Prostate gland (tissue), 2 donors: ENCODE measurements around the gene COX7B. TPM values are rescaled to one million over a fixed set of nuclear protein-coding genes. Genes with fewer than 3 reads are reported as not detected.
"Not testable (repeated sequence)": the region's sequence is repeated elsewhere in the genome, so short reads cannot be mapped to it uniquely, and the experiment has no call there.

ENCODE experiments used
- DNase-seq: peaks from one replicate; pipeline ENCODE4 v3.0.0-alpha.2; 2019; ENCODE audit warnings: low spot score
- H3K27ac ChIP-seq, 2 donors: fragments of 200-600 bp; sonication (generic); 2 replicates each; pipeline ENCODE4 v1.5.1; 2017 to 2019
- H3K27me3 ChIP-seq: fragments of 200-600 bp; sonication (generic); replicated peaks from 2 replicates; pipeline ENCODE4 v1.5.1; 2019; ENCODE audit not compliant: insufficient read depth
- H3K36me3 ChIP-seq, 2 donors: fragments of 200-600 bp; sonication (generic); 1 replicate in 1 of 2; 2 replicates in 1 of 2; pipeline versions ENCODE4 v1.5.1 to v1.8.1; 2017 to 2019
- H3K4me1 ChIP-seq: fragments of 200-600 bp; sonication (generic); replicated peaks from 2 replicates; pipeline ENCODE4 v1.5.1; 2019
- H3K4me3 ChIP-seq, 2 donors: fragments of 200-600 bp; sonication (generic); 2 replicates each; pipeline ENCODE4 v1.5.1; 2017 to 2019
- H3K9me3 ChIP-seq: fragments of 200-600 bp; sonication (generic); 2 replicates; pipeline ENCODE4 v1.5.1; 2017
- POLR2A ChIP-seq: fragments of 450-650 bp; IDR thresholded peaks from one replicate; pipeline ENCODE4 v1.6.1; 2016; ENCODE audit warnings: antibody characterized with exemption, mild to moderate bottlenecking
- POLR2AphosphoS5 ChIP-seq: sonication (generic); formaldehyde crosslinking; IDR thresholded peaks from one replicate; pipeline ENCODE4 v1.6.1; 2017; ENCODE audit warnings: antibody characterized with exemption
- WGBS: methylation state at CpG from one replicate; pipeline ENCODE4 v1.1.5; 2018; 5-methylcytosine and 5-hydroxymethylcytosine counted together
- intact Hi-C: fragments of 100-400 bp; cut with DNase I; formaldehyde crosslinking; loops from one replicate; pipeline ENCODE4 v1.14.2; 2022
- total RNA-seq, 2 donors: library from RNA; depleted of rRNA; stranded (reverse); fragments of >200 nt; gene quantifications; one replicate each; pipeline ENCODE4 v1.1.0, GENCODE V29; 2016
- TF ChIP-seq, protein P1 (sequence below), 4 experiments: fragments of 200-600 bp in 2 of 4; fragments of 450-650 bp in 2 of 4; sonication (generic) in 2 of 4; IDR thresholded peaks; 1 replicate in 3 of 4; 2 replicates in 1 of 4; pipeline ENCODE4 v1.5.1; 2016 to 2019; ENCODE audit warnings: antibody characterized with exemption in 4 of 4, mild to moderate bottlenecking in 2 of 4, moderate library complexity in 2 of 4

Gene COX7B, protein sequence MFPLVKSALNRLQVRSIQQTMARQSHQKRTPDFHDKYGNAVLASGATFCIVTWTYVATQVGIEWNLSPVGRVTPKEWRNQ
- 100 to 1,000 TPM; 203 to 374 TPM for total RNA-seq

DNA sequence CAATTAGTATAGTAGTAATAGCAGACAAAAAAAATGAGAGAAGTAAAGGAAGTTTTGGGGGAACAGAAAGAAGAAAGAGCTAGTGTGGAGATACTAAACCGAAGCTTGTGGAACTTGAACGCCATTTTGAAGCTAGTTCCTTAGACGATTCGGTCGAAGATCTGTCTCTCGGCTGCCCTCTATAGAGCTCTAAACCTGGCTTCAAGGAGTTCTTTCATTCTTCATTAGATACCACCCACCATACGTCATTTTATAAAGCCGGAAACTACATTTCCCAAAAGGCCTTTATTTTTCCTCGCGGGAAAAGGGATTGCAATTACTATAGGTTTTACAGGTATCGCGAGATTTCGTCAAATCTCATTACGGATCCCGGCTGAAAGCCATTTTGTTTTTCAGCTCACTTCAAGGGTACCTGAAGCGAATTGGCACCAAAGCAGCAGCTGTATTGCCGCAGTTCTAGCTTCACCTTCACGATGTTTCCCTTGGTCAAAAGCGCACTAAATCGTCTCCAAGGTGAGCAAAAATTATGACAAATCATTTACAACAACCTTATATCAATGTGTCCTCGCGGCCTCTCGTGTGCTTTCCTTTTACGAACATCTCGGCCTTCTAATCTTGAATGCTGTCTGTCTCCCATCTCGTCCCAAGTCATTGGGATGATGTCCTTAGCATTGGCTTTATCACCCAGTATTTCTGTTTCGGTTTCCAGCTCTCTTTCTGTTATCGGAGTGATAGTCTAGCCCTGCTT is at the start of gene COX7B:
TSS of gene COX7B (plus strand) at position 388 of the 748 bp plus-strand sequence. CDS start at position 474, 86 bp downstream.
- Histone ChIP-seq H3K9me3 (no peaks in the 10 kb centered on the region), H3K4me1 (no peaks in the 10 kb centered on the region), H3K36me3 (no peaks in the 10 kb centered on the region), H3K27ac (peak within 1 kb of the TSS; percentile 83 to 85), H3K27me3 (no peaks in the 10 kb centered on the region), H3K4me3 (peak within 1 kb of the TSS; percentile 43 to 46)
- TF ChIP-seq, protein P1, sequence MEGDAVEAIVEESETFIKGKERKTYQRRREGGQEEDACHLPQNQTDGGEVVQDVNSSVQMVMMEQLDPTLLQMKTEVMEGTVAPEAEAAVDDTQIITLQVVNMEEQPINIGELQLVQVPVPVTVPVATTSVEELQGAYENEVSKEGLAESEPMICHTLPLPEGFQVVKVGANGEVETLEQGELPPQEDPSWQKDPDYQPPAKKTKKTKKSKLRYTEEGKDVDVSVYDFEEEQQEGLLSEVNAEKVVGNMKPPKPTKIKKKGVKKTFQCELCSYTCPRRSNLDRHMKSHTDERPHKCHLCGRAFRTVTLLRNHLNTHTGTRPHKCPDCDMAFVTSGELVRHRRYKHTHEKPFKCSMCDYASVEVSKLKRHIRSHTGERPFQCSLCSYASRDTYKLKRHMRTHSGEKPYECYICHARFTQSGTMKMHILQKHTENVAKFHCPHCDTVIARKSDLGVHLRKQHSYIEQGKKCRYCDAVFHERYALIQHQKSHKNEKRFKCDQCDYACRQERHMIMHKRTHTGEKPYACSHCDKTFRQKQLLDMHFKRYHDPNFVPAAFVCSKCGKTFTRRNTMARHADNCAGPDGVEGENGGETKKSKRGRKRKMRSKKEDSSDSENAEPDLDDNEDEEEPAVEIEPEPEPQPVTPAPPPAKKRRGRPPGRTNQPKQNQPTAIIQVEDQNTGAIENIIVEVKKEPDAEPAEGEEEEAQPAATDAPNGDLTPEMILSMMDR (IDR thresholded peaks at IDR 0.05): peak in 3 of 4 experiments; percentile 28 to 60 (median 40)
- TF ChIP-seq POLR2A: peak; percentile 69
- TF ChIP-seq POLR2AphosphoS5: peak; percentile 95
- DNase-seq: peak; percentile 82
- intact Hi-C loops: loop anchor here (10.0 kb wide), 1 partner anchor 114 kb away; the partner anchor contains the start of gene ATRX
- under 1% methylated on average over 28 of the region's 28 CpGs for WGBS

DNA sequence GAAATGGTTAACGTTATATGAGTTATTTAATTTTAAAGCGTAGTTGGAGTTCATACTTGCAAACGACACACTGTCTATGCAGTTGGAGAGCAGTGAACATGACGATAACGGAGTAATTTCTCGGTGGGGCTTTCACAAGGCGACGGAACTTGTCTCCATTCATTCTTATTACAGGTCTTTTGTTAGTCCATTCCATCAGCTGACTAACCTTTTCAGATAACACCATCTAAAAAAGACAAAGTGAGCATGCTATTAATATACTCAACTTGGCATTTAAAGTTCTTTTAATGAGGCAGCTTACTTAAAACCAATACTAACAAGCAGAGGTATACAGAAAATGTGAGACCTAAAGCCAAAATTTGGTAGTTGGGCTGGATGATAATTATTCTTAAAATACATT is 23.9 kb upstream of the COX7B start:
- no peak for TF ChIP-seq POLR2A
- no peak for TF ChIP-seq POLR2AphosphoS5
- TF ChIP-seq, protein P1 (IDR thresholded peaks at IDR 0.05): no peak
- 96% methylated on average over 8 of the region's 8 CpGs for WGBS
- H3K36me3 ChIP-seq: no peaks in the 10 kb centered on the region
- DNase-seq: no peak
- no peak overlapping the region for H3K4me3 ChIP-seq
- intact Hi-C loops: no loop called here
- H3K27ac ChIP-seq: no peak overlapping the region
- H3K4me1 ChIP-seq: no peaks in the 10 kb centered on the region
- H3K9me3 ChIP-seq: no peaks in the 10 kb centered on the region
- no peaks in the 10 kb centered on the region for H3K27me3 ChIP-seq

- DNase-seq, H3K9me3 ChIP-seq, H3K27me3 ChIP-seq, intact Hi-C loops, H3K4me1 ChIP-seq, H3K36me3 ChIP-seq, H3K4me3 ChIP-seq, H3K27ac ChIP-seq: not testable (repeated sequence)
- 89% methylated on average over 4 of the region's 4 CpGs for WGBS
These were observed 17.9 kb upstream of the COX7B start for GRCh38 chrX:77881418-77881817.

- no peaks in the 10 kb centered on the region for H3K27me3 ChIP-seq
- no peaks in the 10 kb centered on the region for H3K4me1 ChIP-seq
- TF ChIP-seq, protein P1 (IDR thresholded peaks at IDR 0.05): no peak
- TF ChIP-seq POLR2AphosphoS5 (no peak), POLR2A (no peak)
- DNase-seq: no peak
- intact Hi-C loops: loop anchor here (10.0 kb wide), 1 partner anchor 108 kb away; the partner anchor contains the start of gene ATRX
- no peak overlapping the region for H3K4me3 ChIP-seq
- H3K36me3 ChIP-seq: no peaks in the 10 kb centered on the region
- WGBS: 86% methylated on average over 2 of the region's 2 CpGs
- H3K27ac ChIP-seq: no peak overlapping the region
- no peaks in the 10 kb centered on the region for H3K9me3 ChIP-seq
These were observed 6.4 kb upstream of the COX7B start for GRCh38 chrX:77892887-77893286.

- no peak overlapping the region for H3K27ac ChIP-seq
- H3K36me3 ChIP-seq: no peaks in the 10 kb centered on the region
- H3K27me3 ChIP-seq: no peaks in the 10 kb centered on the region
- no peak overlapping the region for H3K4me3 ChIP-seq
- no peaks in the 10 kb centered on the region for H3K4me1 ChIP-seq
- no peak for DNase-seq
- WGBS: 72% methylated on average over 10 of the region's 10 CpGs
- TF ChIP-seq POLR2A (no peak), POLR2AphosphoS5 (no peak)
- TF ChIP-seq, protein P1 (IDR thresholded peaks at IDR 0.05): no peak
- intact Hi-C loops: loop anchor here (10.0 kb wide), 1 partner anchor 109 kb away; the partner anchor contains the start of gene ATRX
- H3K9me3 ChIP-seq: no peaks in the 10 kb centered on the region
These were observed 5.6 kb upstream of the COX7B start for GRCh38 chrX:77893713-77894112.
